Osteoblast (primary cell): ENCODE data around the gene DGKA. TPM values are rescaled to one million over a fixed set of nuclear protein-coding genes. Genes with fewer than 3 reads are reported as not detected.
"Not testable (repeated sequence)": the region's sequence is repeated elsewhere in the genome, so short reads cannot be mapped to it uniquely, and the experiment has no call there.

Source experiments
- DNase-seq: peaks from one replicate; pipeline ENCODE4 v3.0.0; 2011; ENCODE audit warnings: low spot score, mixed read lengths; ENCODE audit not compliant: insufficient read length; ENCODE audit errors: missing footprints
- H2AFZ ChIP-seq: 2 replicates; pipeline ENCODE4 v1.6.0; 2011; ENCODE audit warnings: mild to moderate bottlenecking, low read length
- H3K27ac ChIP-seq: 2 replicates; pipeline ENCODE4 v1.5.1; 2011; ENCODE audit warnings: mild to moderate bottlenecking, low read depth, low read length, moderate library complexity
- H3K27me3 ChIP-seq: 2 replicates; pipeline ENCODE4 v1.6.0; 2012; ENCODE audit warnings: mild to moderate bottlenecking, control low read depth, inconsistent platforms, low read length, moderate library complexity; ENCODE audit not compliant: insufficient read depth
- H3K36me3 ChIP-seq: 2 replicates; pipeline ENCODE4 v1.5.1; 2011; ENCODE audit warnings: mild to moderate bottlenecking, low read length, control low read depth, moderate library complexity; ENCODE audit not compliant: insufficient read depth
- H3K4me1 ChIP-seq: 2 replicates; pipeline ENCODE4 v1.5.1; 2011; ENCODE audit warnings: mild to moderate bottlenecking, low read length, control low read depth, moderate library complexity; ENCODE audit not compliant: insufficient read depth
- H3K4me2 ChIP-seq: 2 replicates; pipeline ENCODE4 v1.6.0; 2011; ENCODE audit warnings: mild to moderate bottlenecking, low read length; ENCODE audit not compliant: insufficient read depth
- H3K4me3 ChIP-seq: fragments of 200-600 bp; sonication (generic); 3 replicates; pipeline ENCODE4 v1.5.1; 2012; ENCODE audit warnings: mild to moderate bottlenecking, low read length, inconsistent platforms; ENCODE audit not compliant: insufficient read depth
- H3K79me2 ChIP-seq: 2 replicates; pipeline ENCODE4 v1.6.0; 2012; ENCODE audit warnings: mild to moderate bottlenecking, low read length, control low read depth, inconsistent platforms; ENCODE audit not compliant: insufficient read depth
- H3K9me3 ChIP-seq: 2 replicates; pipeline ENCODE4 v1.5.1; 2011; ENCODE audit warnings: low read depth, low read length, control low read depth
- H4K20me1 ChIP-seq: 2 replicates; pipeline ENCODE4 v1.6.0; 2012; ENCODE audit warnings: mild to moderate bottlenecking, low read length, control low read depth; ENCODE audit not compliant: insufficient read depth
- total RNA-seq: library from RNA; depleted of rRNA; stranded (reverse); fragments of >200 nt; gene quantifications from 2 replicates; pipeline ENCODE4 v1.2.3, GENCODE V29; 2012
- TF ChIP-seq, protein P1 (sequence below): IDR thresholded peaks from 2 replicates; pipeline ENCODE4 v1.5.1; 2011; ENCODE audit warnings: mild to moderate bottlenecking, low read depth, low read length, moderate library complexity; ENCODE audit errors: extremely low read depth

Gene DGKA
- total RNA-seq, 1 donor, result 32.6 TPM

DNA sequence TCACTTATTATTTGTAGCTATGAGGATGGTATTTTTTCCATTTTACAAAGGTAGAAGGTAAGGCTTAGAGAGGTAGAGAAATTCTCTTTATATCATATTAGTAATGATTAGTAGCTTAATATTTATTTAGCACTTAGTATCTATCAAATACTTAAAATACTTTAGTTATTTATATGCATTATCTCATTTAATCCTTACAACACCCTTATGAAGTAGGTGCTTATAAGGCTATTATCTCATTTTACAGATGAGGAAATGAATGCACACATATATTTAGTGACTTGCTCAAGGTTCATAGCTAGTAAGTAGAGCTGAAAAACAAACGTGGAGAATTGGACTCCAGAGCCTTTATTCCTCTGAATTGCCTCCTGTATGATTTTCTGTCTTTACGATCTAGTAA is 53.9 kb downstream of the DGKA start:
- Histone ChIP-seq H2AFZ (no peak overlapping the region), H3K4me1 (peaks cover 7% of the 10 kb centered on the region), H3K4me3 (no peak overlapping the region), H3K79me2 (peaks cover 27% of the 10 kb centered on the region), H4K20me1 (peaks cover 16% of the 10 kb centered on the region), H3K4me2 (no peak overlapping the region), H3K9me3 (no peaks in the 10 kb centered on the region), H3K27me3 (no peaks in the 10 kb centered on the region), H3K36me3 (peaks cover 56% of the 10 kb centered on the region), H3K27ac (no peak overlapping the region)
- TF ChIP-seq, protein P1, sequence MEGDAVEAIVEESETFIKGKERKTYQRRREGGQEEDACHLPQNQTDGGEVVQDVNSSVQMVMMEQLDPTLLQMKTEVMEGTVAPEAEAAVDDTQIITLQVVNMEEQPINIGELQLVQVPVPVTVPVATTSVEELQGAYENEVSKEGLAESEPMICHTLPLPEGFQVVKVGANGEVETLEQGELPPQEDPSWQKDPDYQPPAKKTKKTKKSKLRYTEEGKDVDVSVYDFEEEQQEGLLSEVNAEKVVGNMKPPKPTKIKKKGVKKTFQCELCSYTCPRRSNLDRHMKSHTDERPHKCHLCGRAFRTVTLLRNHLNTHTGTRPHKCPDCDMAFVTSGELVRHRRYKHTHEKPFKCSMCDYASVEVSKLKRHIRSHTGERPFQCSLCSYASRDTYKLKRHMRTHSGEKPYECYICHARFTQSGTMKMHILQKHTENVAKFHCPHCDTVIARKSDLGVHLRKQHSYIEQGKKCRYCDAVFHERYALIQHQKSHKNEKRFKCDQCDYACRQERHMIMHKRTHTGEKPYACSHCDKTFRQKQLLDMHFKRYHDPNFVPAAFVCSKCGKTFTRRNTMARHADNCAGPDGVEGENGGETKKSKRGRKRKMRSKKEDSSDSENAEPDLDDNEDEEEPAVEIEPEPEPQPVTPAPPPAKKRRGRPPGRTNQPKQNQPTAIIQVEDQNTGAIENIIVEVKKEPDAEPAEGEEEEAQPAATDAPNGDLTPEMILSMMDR, result no peak
- DNase-seq, result no peak

DNA sequence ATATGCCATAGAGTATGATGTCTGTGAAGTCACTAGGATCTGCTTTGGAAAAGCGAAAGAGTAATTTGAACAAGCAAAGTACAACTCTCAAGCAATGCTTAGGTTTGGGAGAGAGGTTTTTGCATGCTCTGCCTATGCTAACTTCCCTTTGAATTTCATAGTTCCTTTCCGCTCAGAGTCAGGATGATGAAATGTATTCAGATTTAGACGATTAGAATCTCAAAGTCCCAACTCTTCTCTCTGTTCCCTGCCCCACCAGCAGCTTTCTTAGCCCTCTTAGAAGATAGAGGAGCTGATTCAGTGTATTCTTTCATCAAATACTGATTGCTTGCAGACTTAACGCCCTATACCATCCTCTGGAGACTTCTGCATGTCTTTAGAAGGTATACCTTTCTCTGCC is 54.4 kb downstream of the DGKA start:
- Histone ChIP-seq H3K79me2 (peaks cover 26% of the 10 kb centered on the region), H3K4me2 (no peak overlapping the region), H3K27ac (no peak overlapping the region), H3K4me1 (peaks cover 7% of the 10 kb centered on the region), H3K4me3 (no peak overlapping the region), H4K20me1 (peaks cover 14% of the 10 kb centered on the region), H2AFZ (no peak overlapping the region), H3K9me3 (no peaks in the 10 kb centered on the region), H3K27me3 (no peaks in the 10 kb centered on the region), H3K36me3 (peaks cover 57% of the 10 kb centered on the region)
- TF ChIP-seq, protein P1, result no peak
- DNase-seq, result no peak

DNA sequence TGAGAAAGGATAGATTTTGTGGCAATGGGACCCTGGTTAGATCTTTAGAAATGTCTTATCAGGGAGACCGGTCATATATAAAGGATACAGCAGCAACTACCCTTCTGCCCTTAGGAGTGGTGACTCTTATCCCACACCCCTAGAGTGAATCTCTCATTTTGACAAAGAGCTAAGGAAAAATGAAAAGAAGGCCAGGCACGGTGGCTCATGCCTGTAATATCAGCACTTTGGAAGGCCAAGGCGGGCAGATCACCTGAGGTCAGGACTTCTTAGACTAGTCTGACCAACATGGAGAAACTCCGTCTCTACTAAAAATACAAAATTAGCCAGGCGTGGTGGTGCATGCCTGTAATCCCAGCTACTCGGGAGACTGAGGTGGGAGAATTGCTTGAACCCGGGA is 55.0 kb downstream of the DGKA start:
- H3K27ac ChIP-seq, H3K4me2 ChIP-seq, DNase-seq, H3K9me3 ChIP-seq, H3K27me3 ChIP-seq, H3K4me3 ChIP-seq, H2AFZ ChIP-seq, H3K4me1 ChIP-seq: not testable (repeated sequence)
- Histone ChIP-seq H3K79me2 (peaks cover 22% of the 10 kb centered on the region), H3K36me3 (peaks cover 61% of the 10 kb centered on the region), H4K20me1 (peaks cover 13% of the 10 kb centered on the region)

DNA sequence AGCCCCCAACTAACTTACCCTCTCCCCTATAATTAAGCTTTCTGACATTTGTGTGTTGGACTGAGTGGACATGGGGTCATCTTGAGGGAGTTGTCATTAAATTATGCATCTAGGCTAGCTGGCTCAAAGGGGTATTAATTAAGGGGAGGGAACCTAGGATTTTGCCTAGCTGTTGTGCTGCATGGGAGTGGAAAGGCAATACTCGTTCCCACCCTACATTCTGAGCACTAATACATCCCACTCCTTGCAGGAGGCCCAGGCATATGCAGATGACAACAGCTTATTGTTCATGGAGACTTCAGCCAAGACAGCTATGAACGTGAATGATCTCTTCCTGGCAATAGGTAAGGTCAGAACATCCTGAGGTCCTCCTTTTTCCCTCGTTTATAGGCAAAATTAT is 60.1 kb downstream of the DGKA start:
- no peaks in the 10 kb centered on the region for H3K79me2 ChIP-seq
- no peak overlapping the region for H3K4me2 ChIP-seq
- no peaks in the 10 kb centered on the region for H3K9me3 ChIP-seq
- H4K20me1 ChIP-seq, result no peaks in the 10 kb centered on the region
- H3K4me1 ChIP-seq, result no peaks in the 10 kb centered on the region
- H3K4me3 ChIP-seq, result no peak overlapping the region
- no peak overlapping the region for H3K27ac ChIP-seq
- no peaks in the 10 kb centered on the region for H3K27me3 ChIP-seq
- peaks cover 65% of the 10 kb centered on the region for H3K36me3 ChIP-seq
- H2AFZ ChIP-seq, result no peak overlapping the region
- TF ChIP-seq, protein P1, result no peak
- no peak for DNase-seq
